HEK293 (cell line): ENCODE data around the gene GID4.

Experiments
- HOXD13 ChIP-seq: sonication (generic); formaldehyde crosslinking; IDR thresholded peaks from 2 replicates; pipeline ENCODE4 v1.8.0; 2022; ENCODE audit warnings: missing genetic modification reagents, borderline replicate concordance
- TCF7L2 ChIP-seq: IDR thresholded peaks from 2 replicates; pipeline ENCODE4 v1.6.1; 2011; ENCODE audit warnings: low read depth, mild to moderate bottlenecking, inconsistent platforms, low read length, moderate library complexity, borderline replicate concordance
- ZEB2 ChIP-seq: fragments of 450-650 bp; formaldehyde crosslinking; IDR thresholded peaks from 2 replicates; pipeline ENCODE4 v1.5.1; 2016; ENCODE audit warnings: missing biosample characterization, missing genetic modification characterization
- ZNF404 ChIP-seq: fragments of 450-650 bp; formaldehyde crosslinking; IDR thresholded peaks from 2 replicates; pipeline ENCODE4 v1.5.1; 2017; ENCODE audit warnings: missing biosample characterization, missing genetic modification characterization
- ZNF571 ChIP-seq: fragments of 450-650 bp; formaldehyde crosslinking; IDR thresholded peaks from 2 replicates; pipeline ENCODE4 v1.5.0; 2017; ENCODE audit warnings: missing biosample characterization, missing genetic modification characterization
- TF ChIP-seq, protein P1 (sequence below): fragments of 450-650 bp; formaldehyde crosslinking; IDR thresholded peaks from 2 replicates; pipeline ENCODE4 v1.5.1; 2016; ENCODE audit warnings: missing biosample characterization, missing genetic modification characterization
- TF ChIP-seq, protein P2 (sequence below): fragments of 450-650 bp; formaldehyde crosslinking; IDR thresholded peaks from 2 replicates; pipeline ENCODE4 v1.5.1; 2016; ENCODE audit warnings: missing biosample characterization, missing genetic modification characterization

DNA sequence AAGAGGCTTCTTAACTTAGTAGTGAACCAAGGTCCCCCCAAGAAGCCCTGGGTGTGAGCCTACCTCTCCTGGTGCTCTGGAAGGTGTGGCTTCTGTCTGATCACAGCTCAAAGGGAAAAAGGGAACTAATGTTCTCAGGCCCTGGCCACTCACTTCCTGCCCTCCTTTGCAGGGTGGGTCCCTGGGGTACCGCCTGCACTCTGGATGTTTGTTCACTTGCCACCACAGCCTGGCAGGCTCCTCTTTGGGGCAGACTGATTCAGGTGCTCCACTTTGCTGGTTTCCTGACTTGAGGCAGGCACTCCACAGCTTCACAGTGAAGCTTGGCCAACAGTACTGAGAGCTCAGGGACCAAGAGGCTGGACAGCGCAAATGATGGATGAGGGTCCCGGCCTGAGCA is 63.4 kb downstream of the GID4 start:
- TF ChIP-seq ZEB2 (tag by site-specific recombination) (no peak), ZNF404 (tag by site-specific recombination) (no peak), HOXD13 (CRISPR knock-in tag) (no peak), TCF7L2 (no peak), ZNF571 (no peak)
- TF ChIP-seq, protein P1, sequence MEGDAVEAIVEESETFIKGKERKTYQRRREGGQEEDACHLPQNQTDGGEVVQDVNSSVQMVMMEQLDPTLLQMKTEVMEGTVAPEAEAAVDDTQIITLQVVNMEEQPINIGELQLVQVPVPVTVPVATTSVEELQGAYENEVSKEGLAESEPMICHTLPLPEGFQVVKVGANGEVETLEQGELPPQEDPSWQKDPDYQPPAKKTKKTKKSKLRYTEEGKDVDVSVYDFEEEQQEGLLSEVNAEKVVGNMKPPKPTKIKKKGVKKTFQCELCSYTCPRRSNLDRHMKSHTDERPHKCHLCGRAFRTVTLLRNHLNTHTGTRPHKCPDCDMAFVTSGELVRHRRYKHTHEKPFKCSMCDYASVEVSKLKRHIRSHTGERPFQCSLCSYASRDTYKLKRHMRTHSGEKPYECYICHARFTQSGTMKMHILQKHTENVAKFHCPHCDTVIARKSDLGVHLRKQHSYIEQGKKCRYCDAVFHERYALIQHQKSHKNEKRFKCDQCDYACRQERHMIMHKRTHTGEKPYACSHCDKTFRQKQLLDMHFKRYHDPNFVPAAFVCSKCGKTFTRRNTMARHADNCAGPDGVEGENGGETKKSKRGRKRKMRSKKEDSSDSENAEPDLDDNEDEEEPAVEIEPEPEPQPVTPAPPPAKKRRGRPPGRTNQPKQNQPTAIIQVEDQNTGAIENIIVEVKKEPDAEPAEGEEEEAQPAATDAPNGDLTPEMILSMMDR (tag by site-specific recombination) = no peak
- TF ChIP-seq, protein P2, sequence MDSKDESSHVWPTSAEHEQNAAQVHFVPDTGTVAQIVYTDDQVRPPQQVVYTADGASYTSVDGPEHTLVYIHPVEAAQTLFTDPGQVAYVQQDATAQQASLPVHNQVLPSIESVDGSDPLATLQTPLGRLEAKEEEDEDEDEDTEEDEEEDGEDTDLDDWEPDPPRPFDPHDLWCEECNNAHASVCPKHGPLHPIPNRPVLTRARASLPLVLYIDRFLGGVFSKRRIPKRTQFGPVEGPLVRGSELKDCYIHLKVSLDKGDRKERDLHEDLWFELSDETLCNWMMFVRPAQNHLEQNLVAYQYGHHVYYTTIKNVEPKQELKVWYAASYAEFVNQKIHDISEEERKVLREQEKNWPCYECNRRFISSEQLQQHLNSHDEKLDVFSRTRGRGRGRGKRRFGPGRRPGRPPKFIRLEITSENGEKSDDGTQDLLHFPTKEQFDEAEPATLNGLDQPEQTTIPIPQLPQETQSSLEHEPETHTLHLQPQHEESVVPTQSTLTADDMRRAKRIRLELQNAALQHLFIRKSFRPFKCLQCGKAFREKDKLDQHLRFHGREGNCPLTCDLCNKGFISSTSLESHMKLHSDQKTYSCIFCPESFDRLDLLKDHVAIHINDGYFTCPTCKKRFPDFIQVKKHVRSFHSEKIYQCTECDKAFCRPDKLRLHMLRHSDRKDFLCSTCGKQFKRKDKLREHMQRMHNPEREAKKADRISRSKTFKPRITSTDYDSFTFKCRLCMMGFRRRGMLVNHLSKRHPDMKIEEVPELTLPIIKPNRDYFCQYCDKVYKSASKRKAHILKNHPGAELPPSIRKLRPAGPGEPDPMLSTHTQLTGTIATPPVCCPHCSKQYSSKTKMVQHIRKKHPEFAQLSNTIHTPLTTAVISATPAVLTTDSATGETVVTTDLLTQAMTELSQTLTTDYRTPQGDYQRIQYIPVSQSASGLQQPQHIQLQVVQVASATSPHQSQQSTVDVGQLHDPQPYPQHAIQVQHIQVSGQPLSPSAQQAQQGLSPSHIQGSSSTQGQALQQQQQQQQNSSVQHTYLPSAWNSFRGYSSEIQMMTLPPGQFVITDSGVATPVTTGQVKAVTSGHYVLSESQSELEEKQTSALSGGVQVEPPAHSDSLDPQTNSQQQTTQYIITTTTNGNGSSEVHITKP (tag by site-specific recombination) = no peak
